Activated CD4-positive, alpha-beta memory T cell treated with anti-CD3 and anti-CD28 coated beads for 36 hours (primary cell): ENCODE measurements around the gene PPFIA4. TPM values are rescaled to one million over a fixed set of nuclear protein-coding genes. Genes with fewer than 3 reads are reported as not detected.

Experiments
- CTCF ChIA-PET: fragments of 350-600 bp; sonication (Branson Sonifier 250); formaldehyde crosslinking; loops from one replicate; lab custom pipeline; 2021; ENCODE audit warnings: antibody characterized with exemption, inconsistent platforms; lab: Charles Lee
- POLR2A ChIA-PET: fragments of 350-600 bp; sonication (Branson Sonifier 250); formaldehyde crosslinking; loops from one replicate; lab custom pipeline; 2021; ENCODE audit warnings: antibody characterized with exemption; lab: Charles Lee
- DNase-seq: peaks from one replicate; pipeline ENCODE4 v3.0.0-alpha.2; 2020
- H3K27ac Mint-ChIP-seq: one replicate; pipeline ENCODE4 v1.8.0; 2021; ENCODE audit warnings: mixed read lengths
- H3K27me3 Mint-ChIP-seq: one replicate; pipeline ENCODE4 v1.8.0; 2021; ENCODE audit warnings: mixed read lengths
- H3K36me3 Mint-ChIP-seq: one replicate; pipeline ENCODE4 v1.8.0; 2021; ENCODE audit warnings: mixed read lengths
- H3K4me1 Mint-ChIP-seq: one replicate; pipeline ENCODE4 v1.8.0; 2021; ENCODE audit warnings: low read depth, mixed read lengths
- H3K4me3 Mint-ChIP-seq: one replicate; pipeline ENCODE4 v1.8.0; 2021; ENCODE audit warnings: mild to moderate bottlenecking, mixed read lengths
- H3K9me3 Mint-ChIP-seq: one replicate; pipeline ENCODE4 v1.8.0; 2021; ENCODE audit warnings: mixed read lengths
- intact Hi-C: fragments of 100-400 bp; cut with micrococcal nuclease; formaldehyde crosslinking; loops from one replicate; pipeline ENCODE4 v1.15.1; 2023
- total RNA-seq, 2 experiments: library from RNA; stranded (reverse); gene quantifications; one replicate each; pipeline ENCODE4 v1.2.3, GENCODE V29; 2021

Gene PPFIA4
- total RNA-seq, 2 experiments from 2014 or later = 16.7 to 21.4 TPM

GRCh38 chr1:203051841-203052324 lies 25.6 kb downstream of the PPFIA4 start:
- no peak for DNase-seq
- Mint-ChIP-seq H3K4me1 (no peaks in the 10 kb centered on the region), H3K27me3 (peaks cover 8% of the 10 kb centered on the region), H3K36me3 (peaks cover 3% of the 10 kb centered on the region), H3K4me3 (no peak overlapping the region), H3K27ac (no peak overlapping the region), H3K9me3 (no peaks in the 10 kb centered on the region)
- CTCF ChIA-PET = interaction anchor here (4.4 kb wide), 1 partner anchor 11 kb away, joined by 30 read pairs; no protein-coding TSS in a partner anchor
- intact Hi-C loops = no loop called here
- POLR2A ChIA-PET = no interaction called here

DNA sequence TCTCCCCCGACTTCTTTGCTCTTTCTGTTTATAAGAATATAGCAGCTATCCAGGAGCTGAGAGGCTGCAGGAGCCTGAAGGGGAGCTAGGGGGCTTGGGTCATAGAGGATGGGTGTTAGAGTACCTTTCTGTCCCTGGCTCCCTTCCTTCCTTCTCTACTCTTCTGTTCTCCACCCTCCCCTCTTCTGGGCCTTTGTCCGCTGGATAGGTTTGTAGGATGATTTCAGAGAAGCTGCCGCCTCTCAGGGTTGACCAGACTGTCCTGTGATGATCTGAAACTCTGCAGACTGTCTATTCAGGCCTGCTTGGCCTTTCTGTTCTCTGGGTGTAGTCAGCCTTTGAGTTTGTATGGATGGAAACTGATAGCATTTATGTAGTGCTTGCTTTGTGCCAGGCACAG lies 26.3 kb downstream of the PPFIA4 start:
- Mint-ChIP-seq H3K27me3 (peaks cover 8% of the 10 kb centered on the region), H3K4me3 (no peak overlapping the region), H3K36me3 (peaks cover 3% of the 10 kb centered on the region), H3K4me1 (no peaks in the 10 kb centered on the region), H3K27ac (no peak overlapping the region), H3K9me3 (no peaks in the 10 kb centered on the region)
- intact Hi-C loops = no loop called here
- DNase-seq = no peak
- ChIA-PET CTCF (interaction anchor here (4.4 kb wide), 1 partner anchor 12 kb away, joined by 30 read pairs; no protein-coding TSS in a partner anchor), POLR2A (interaction anchor here (0.9 kb wide), 1 partner anchor 45 kb away, joined by 4 read pairs; the partner anchor contains the start of gene TMEM183A)

DNA sequence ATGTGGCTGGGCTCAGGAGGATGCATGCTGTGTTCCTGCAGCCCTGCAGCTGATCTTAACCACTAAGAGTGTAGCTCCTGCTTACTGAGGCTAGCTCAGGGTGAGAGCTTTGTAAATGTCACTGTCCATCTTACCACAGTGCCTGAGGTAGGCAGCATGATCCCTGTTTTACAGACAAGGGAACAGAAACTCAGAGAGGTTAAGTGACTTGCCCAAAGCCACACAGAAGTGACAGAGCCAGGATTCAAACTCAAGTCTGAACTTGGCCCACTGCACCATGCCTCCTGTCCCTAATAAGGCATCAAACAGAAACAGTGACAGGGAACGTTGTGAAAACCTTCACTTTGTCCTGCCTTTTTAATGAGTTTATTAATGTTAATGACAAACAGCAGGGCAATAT lies 27.9 kb downstream of the PPFIA4 start:
- POLR2A ChIA-PET = interaction anchor here (0.6 kb wide), 1 partner anchor 161 kb away, joined by 6 read pairs; no protein-coding TSS in a partner anchor
- H3K36me3 Mint-ChIP-seq = no peaks in the 10 kb centered on the region
- no peak for DNase-seq
- H3K27ac Mint-ChIP-seq = no peak overlapping the region
- CTCF ChIA-PET = interaction anchor here (4.4 kb wide), 1 partner anchor 14 kb away, joined by 30 read pairs; no protein-coding TSS in a partner anchor
- intact Hi-C loops = no loop called here
- H3K4me1 Mint-ChIP-seq = no peaks in the 10 kb centered on the region
- peaks cover 8% of the 10 kb centered on the region for H3K27me3 Mint-ChIP-seq
- no peaks in the 10 kb centered on the region for H3K9me3 Mint-ChIP-seq
- H3K4me3 Mint-ChIP-seq = no peak overlapping the region

GRCh38 chr1:203054642-203055041 lies 28.4 kb downstream of the PPFIA4 start:
- POLR2A ChIA-PET = no interaction called here
- no peak overlapping the region for H3K4me3 Mint-ChIP-seq
- peaks cover 8% of the 10 kb centered on the region for H3K27me3 Mint-ChIP-seq
- CTCF ChIA-PET = interaction anchor here (0.6 to 4.4 kb wide), 3 partner anchors 14 to 654 kb away, joined by 3 to 30 read pairs (median 3); no protein-coding TSS in a partner anchor
- no peak overlapping the region for H3K27ac Mint-ChIP-seq
- H3K9me3 Mint-ChIP-seq = no peaks in the 10 kb centered on the region
- intact Hi-C loops = no loop called here
- H3K4me1 Mint-ChIP-seq = no peaks in the 10 kb centered on the region
- no peaks in the 10 kb centered on the region for H3K36me3 Mint-ChIP-seq
- DNase-seq = no peak

GRCh38 chr1:203055161-203055799 lies 29.0 kb downstream of the PPFIA4 start:
- Mint-ChIP-seq H3K9me3 (no peaks in the 10 kb centered on the region), H3K36me3 (no peaks in the 10 kb centered on the region), H3K27ac (no peak overlapping the region), H3K27me3 (peaks cover 5% of the 10 kb centered on the region), H3K4me1 (no peaks in the 10 kb centered on the region), H3K4me3 (no peak overlapping the region)
- ChIA-PET POLR2A (no interaction called here), CTCF (interaction anchor here (0.6 to 4.4 kb wide), 3 partner anchors 15 to 655 kb away, joined by 3 to 30 read pairs (median 3); no protein-coding TSS in a partner anchor)
- intact Hi-C loops = no loop called here
- DNase-seq = no peak

DNA sequence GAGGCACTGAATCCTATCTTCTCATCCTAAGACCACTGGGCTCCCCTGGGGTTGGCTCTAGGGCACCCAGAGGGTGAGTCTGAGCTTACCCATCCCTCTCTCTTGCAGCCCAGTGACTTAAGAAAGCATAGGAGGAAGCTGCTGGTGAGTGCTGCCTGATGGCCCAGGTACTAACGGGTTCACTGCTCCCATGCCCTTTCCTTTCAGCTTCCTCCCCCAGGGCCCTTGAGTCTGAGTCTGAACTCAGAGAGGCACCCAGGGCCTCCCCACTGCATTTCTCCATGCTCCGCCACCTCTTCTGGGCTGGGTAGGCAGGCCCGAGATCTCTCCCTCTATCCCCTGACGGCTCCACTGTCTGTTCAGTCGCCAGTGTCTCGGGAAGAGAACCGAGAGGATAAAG lies 29.7 kb downstream of the PPFIA4 start:
- ChIA-PET CTCF (interaction anchor here (4.2 to 4.4 kb wide), 2 partner anchors 16 kb away, joined by 21 to 30 read pairs; no protein-coding TSS in a partner anchor), POLR2A (no interaction called here)
- Mint-ChIP-seq H3K9me3 (no peaks in the 10 kb centered on the region), H3K4me3 (no peak overlapping the region), H3K36me3 (no peaks in the 10 kb centered on the region), H3K27me3 (peaks cover 5% of the 10 kb centered on the region), H3K27ac (no peak overlapping the region), H3K4me1 (no peaks in the 10 kb centered on the region)
- intact Hi-C loops = no loop called here
- DNase-seq = no peak

GRCh38 chr1:203056516-203056915 lies 30.2 kb downstream of the PPFIA4 start:
- Mint-ChIP-seq H3K4me1 (no peaks in the 10 kb centered on the region), H3K4me3 (no peak overlapping the region), H3K9me3 (no peaks in the 10 kb centered on the region), H3K27me3 (peaks cover 2% of the 10 kb centered on the region), H3K27ac (no peak overlapping the region), H3K36me3 (no peaks in the 10 kb centered on the region)
- ChIA-PET CTCF (interaction anchor here (1.0 to 4.2 kb wide), 2 partner anchors 17 to 210 kb away, joined by 3 to 21 read pairs; no protein-coding TSS in a partner anchor), POLR2A (no interaction called here)
- no peak for DNase-seq
- intact Hi-C loops = no loop called here

DNA sequence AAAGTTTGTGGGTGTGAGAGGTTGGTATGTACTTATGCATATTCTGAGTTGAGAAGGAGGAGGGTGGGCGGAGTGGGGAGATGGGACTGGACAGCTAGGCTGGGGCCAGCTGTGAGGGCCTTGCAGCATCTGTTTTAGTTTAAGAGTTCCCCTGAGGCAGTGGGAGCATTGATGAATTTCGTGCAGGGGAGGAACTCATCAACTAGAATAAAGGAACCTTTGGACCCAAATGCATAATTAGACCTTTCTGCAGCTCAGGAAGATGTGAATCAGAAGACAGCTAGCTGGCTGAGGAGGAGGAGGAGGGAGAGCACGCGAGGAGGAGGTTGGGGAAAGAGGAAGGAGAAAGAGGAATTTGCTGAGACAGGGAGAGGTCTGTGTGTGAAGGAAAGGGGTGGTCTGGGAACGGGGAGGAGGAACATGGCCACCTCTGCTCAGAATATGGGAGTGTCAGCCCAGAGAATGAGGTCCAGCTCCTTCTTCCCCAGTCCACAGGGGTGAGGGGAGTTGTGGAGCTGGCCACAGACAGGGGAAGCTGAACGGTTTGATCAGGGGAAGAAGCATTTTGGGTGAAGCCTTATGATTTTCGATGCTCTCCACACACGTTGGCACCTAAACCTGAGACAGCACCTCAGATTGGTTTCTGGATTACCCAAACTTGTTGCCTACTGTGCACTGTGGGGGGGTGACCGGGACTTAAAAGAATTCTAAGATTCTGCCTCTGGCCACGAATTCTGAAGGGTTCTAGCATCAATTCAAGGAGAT lies 31.8 kb downstream of the PPFIA4 start:
- no peak for DNase-seq
- H3K9me3 Mint-ChIP-seq = no peaks in the 10 kb centered on the region
- H3K4me3 Mint-ChIP-seq = no peak overlapping the region
- no peaks in the 10 kb centered on the region for H3K27me3 Mint-ChIP-seq
- CTCF ChIA-PET = interaction anchor here (4.2 kb wide), 1 partner anchor 18 kb away, joined by 21 read pairs; no protein-coding TSS in a partner anchor
- no peak overlapping the region for H3K27ac Mint-ChIP-seq
- no peaks in the 10 kb centered on the region for H3K4me1 Mint-ChIP-seq
- H3K36me3 Mint-ChIP-seq = no peaks in the 10 kb centered on the region
- intact Hi-C loops = no loop called here
- POLR2A ChIA-PET = no interaction called here

DNA sequence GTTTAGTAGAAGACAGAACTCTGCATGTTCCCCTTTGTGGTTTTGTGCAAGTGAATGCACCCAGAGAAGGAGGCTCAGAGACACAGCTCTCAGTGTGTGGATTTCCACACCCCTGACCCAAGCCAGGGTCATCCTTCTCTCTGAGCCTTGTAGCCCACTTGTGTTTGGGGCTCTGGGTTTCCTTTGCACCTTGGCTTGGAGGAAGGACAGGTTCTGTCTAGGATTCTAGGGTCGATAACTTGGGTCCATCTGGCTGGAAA lies 32.3 kb downstream of the PPFIA4 start:
- CTCF ChIA-PET = interaction anchor here (4.2 kb wide), 1 partner anchor 19 kb away, joined by 21 read pairs; no protein-coding TSS in a partner anchor
- H3K36me3 Mint-ChIP-seq = no peaks in the 10 kb centered on the region
- H3K9me3 Mint-ChIP-seq = no peaks in the 10 kb centered on the region
- H3K27ac Mint-ChIP-seq = no peak overlapping the region
- H3K4me3 Mint-ChIP-seq = no peak overlapping the region
- intact Hi-C loops = no loop called here
- no peaks in the 10 kb centered on the region for H3K4me1 Mint-ChIP-seq
- no peaks in the 10 kb centered on the region for H3K27me3 Mint-ChIP-seq
- DNase-seq = no peak
- POLR2A ChIA-PET = no interaction called here

GRCh38 chr1:203059485-203059884 lies 33.2 kb downstream of the PPFIA4 start:
- Mint-ChIP-seq H3K9me3 (no peaks in the 10 kb centered on the region), H3K27ac (no peak overlapping the region), H3K4me3 (no peak overlapping the region), H3K4me1 (no peaks in the 10 kb centered on the region), H3K36me3 (no peaks in the 10 kb centered on the region), H3K27me3 (no peaks in the 10 kb centered on the region)
- POLR2A ChIA-PET = no interaction called here
- DNase-seq = no peak
- CTCF ChIA-PET = interaction anchor here (4.2 kb wide), 1 partner anchor 20 kb away, joined by 21 read pairs; no protein-coding TSS in a partner anchor
- intact Hi-C loops = no loop called here

DNA sequence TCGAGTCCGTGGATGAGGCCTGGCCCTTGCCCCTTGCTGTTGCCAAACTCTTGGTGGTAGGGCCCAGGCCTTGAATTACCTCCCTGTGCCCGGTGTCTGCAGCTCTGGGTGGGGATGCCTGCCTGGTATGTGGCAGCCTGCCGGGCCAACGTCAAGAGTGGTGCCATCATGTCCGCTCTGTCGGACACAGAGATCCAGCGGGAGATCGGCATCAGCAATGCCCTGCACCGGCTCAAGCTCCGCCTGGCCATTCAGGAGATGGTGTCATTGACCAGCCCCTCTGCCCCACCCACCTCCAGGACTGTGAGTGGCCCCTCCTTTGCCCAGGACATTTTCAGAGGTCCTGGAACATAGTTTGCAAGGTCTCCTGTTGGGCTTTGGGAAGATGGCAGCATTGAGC lies 33.8 kb downstream of the PPFIA4 start:
- no peaks in the 10 kb centered on the region for H3K36me3 Mint-ChIP-seq
- intact Hi-C loops = no loop called here
- no peak overlapping the region for H3K27ac Mint-ChIP-seq
- CTCF ChIA-PET = interaction anchor here (4.2 kb wide), 1 partner anchor 20 kb away, joined by 21 read pairs; no protein-coding TSS in a partner anchor
- POLR2A ChIA-PET = no interaction called here
- no peak for DNase-seq
- no peaks in the 10 kb centered on the region for H3K4me1 Mint-ChIP-seq
- H3K4me3 Mint-ChIP-seq = no peak overlapping the region
- no peaks in the 10 kb centered on the region for H3K27me3 Mint-ChIP-seq
- H3K9me3 Mint-ChIP-seq = no peaks in the 10 kb centered on the region

GRCh38 chr1:203063287-203063686 lies 37.0 kb downstream of the PPFIA4 start:
- ChIA-PET POLR2A (no interaction called here), CTCF (interaction anchor here (0.7 kb wide), 1 partner anchor 20 kb away, joined by 3 read pairs; no protein-coding TSS in a partner anchor)
- H3K4me3 Mint-ChIP-seq = no peak overlapping the region
- H3K9me3 Mint-ChIP-seq = no peaks in the 10 kb centered on the region
- H3K27ac Mint-ChIP-seq = no peak overlapping the region
- intact Hi-C loops = no loop called here
- H3K4me1 Mint-ChIP-seq = no peaks in the 10 kb centered on the region
- DNase-seq = no peak
- H3K36me3 Mint-ChIP-seq = no peaks in the 10 kb centered on the region
- no peaks in the 10 kb centered on the region for H3K27me3 Mint-ChIP-seq
